Measurements from ENCODE around the gene MACROD2.

Gene MACROD2

DNA sequence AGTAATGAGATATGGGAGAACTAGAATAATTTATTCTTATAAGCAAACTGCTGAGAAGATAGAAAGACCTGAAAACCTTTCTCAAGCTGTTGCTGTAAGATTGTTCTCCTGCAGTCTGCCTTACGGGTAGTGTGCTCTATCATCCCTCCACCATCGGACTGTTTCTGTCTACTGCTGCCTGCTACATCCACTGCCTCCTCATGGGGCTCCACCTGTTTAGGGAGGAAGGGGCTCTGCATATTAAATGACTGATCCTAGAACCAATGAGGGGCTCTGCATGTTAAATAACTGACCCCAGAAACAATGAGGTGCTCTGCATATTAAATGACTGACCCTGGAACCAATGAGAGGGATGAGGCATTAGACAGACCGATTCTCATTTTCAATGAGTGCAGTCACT lies 1923.3 kb downstream of the MACROD2 start:
- DNase-seq (ENCODE audit: low spot score), result no peak
- no peak for TF ChIP-seq CTCF (IDR thresholded peaks at IDR 0.05; ENCODE audit: extremely low read depth, missing control alignments)

DNA sequence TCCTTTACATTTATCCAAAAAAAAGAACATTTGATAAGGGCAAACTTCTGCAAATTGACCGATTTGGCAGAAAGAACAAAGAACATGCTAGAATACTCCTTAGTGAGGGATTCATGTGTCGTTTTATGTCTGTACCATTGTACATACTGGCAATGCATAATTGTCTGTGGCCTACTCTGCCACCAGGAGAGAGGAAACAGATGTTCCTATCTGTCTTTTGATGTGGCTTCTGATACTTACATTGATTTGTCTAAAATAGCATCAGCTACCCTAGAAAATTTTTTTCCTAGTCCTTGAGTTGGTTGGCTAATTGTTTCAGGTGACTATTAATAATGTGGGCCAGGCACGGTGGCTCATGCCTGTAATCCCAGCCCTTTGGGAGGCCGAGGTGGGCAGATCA lies 1923.8 kb downstream of the MACROD2 start:
- DNase-seq (ENCODE audit: low spot score), result no peak
- no peak for TF ChIP-seq CTCF (IDR thresholded peaks at IDR 0.05; ENCODE audit: extremely low read depth, missing control alignments)

GRCh38 chr20:15921930-15922329 lies 1926.6 kb downstream of the MACROD2 start:
- TF ChIP-seq CTCF (IDR thresholded peaks at IDR 0.05; ENCODE audit: extremely low read depth, missing control alignments), result no peak
- no peak for DNase-seq (ENCODE audit: low spot score)

DNA sequence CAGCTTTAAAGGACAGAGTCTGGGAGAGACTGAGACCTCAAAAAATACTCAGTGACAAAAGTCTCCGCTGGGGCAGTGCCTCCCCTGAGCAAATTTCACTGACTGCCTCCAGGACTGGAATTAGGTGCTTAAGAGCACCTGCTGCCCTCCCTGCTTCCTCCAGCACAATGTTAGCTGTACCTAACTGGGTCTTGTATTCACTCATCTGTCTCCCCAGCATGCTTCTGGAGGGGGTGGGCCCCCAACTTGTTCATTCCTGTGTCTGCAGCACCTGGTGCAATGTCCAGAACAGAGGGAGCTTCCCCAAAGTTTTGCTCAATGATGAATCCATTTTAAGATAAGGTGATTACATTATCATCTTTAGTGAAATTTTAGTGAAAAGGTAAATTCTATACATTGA lies 1927.2 kb downstream of the MACROD2 start:
- TF ChIP-seq CTCF (IDR thresholded peaks at IDR 0.05; ENCODE audit: extremely low read depth, missing control alignments), result no peak
- DNase-seq (ENCODE audit: low spot score), result no peak

- TF ChIP-seq CTCF (IDR thresholded peaks at IDR 0.05; ENCODE audit: extremely low read depth, missing control alignments), result no peak
- DNase-seq (ENCODE audit: low spot score), result no peak
These were observed 1927.9 kb downstream of the MACROD2 start for GRCh38 chr20:15923030-15923776.

GRCh38 chr20:15924556-15924955 lies 1929.2 kb downstream of the MACROD2 start:
- no peak for TF ChIP-seq CTCF (IDR thresholded peaks at IDR 0.05; ENCODE audit: extremely low read depth, missing control alignments)

GRCh38 chr20:15925376-15925775 lies 1930.1 kb downstream of the MACROD2 start:
- no peak for DNase-seq (ENCODE audit: low spot score)
- TF ChIP-seq CTCF (IDR thresholded peaks at IDR 0.05; ENCODE audit: extremely low read depth, missing control alignments), result no peak

More at GRCh38 chr20:15924556-15924955, 1929.2 kb downstream of the MACROD2 start:
- DNase-seq (ENCODE audit: low spot score), result no peak
